GM12878 (cell line): ENCODE measurements around the gene STK11. TPM values are rescaled to one million over a fixed set of nuclear protein-coding genes. Genes with fewer than 3 reads are reported as not detected.

Source experiments
- ATAC-seq: fragments of 200-7000 bp; cut with Tn5 transposase; 3 replicates; pipeline ENCODE4 v1.9.1; 2020; ENCODE audit warnings: mild to moderate bottlenecking, moderate library complexity
- BruUV-seq: library from RNA; stranded (reverse); fragments of 400-500 nt; replicated peaks from 2 replicates; lab custom pipeline; 2021; lab: Mats Ljungman, UMichigan
- CTCF ChIA-PET: fragments of 300-600 bp; sonication (Branson Sonifier 250); formaldehyde crosslinking; extraction: SDS; loops from one replicate; lab custom pipeline; 2021; ENCODE audit warnings: inconsistent platforms; lab: Yijun Ruan, JAX
- POLR2A ChIA-PET: fragments of 350-600 bp; formaldehyde crosslinking; extraction: SDS; loops from one replicate; lab custom pipeline; 2021; ENCODE audit warnings: inconsistent platforms; lab: Charles Lee
- RAD21 ChIA-PET: fragments of 300-600 bp; sonication (Branson Sonifier 250); formaldehyde crosslinking; loops from one replicate; lab custom pipeline; 2023; ENCODE audit warnings: antibody characterized with exemption; ENCODE audit not compliant: unreplicated experiment; lab: Charles Lee
- SMC1A ChIA-PET: fragments of 300-600 bp; sonication (Branson Sonifier 250); formaldehyde crosslinking; loops from one replicate; lab custom pipeline; 2023; ENCODE audit not compliant: unreplicated experiment, uncharacterized antibody; lab: Charles Lee
- DNase-seq: peaks from one replicate; pipeline ENCODE4 v3.0.0-alpha.2; 2011; ENCODE audit warnings: low read depth, low spot score
- FAIRE-seq: peaks from 3 replicates; lab custom pipeline; 2011; peaks lifted over from hg19 to GRCh38; lab: Jason Lieb, UNC
- H2AFZ ChIP-seq: 2 replicates; pipeline ENCODE4 v1.6.0; 2011; ENCODE audit warnings: low read depth, low read length, control low read depth; ENCODE audit not compliant: control insufficient read depth
- H3K27ac ChIP-seq: 2 replicates; pipeline ENCODE4 v1.5.1; 2011; ENCODE audit warnings: control low read depth; ENCODE audit not compliant: control insufficient read depth, insufficient read depth
- H3K27me3 ChIP-seq, 2 experiments: replicated peaks in 1 of 2; 2 replicates each; pipeline versions ENCODE4 v1.6.0 to v1.6.1; 2011; ENCODE audit warnings: low read length in 1 of 2; ENCODE audit not compliant: control insufficient read depth in 2 of 2, insufficient read depth in 2 of 2
- H3K36me3 ChIP-seq, 2 experiments: 2 replicates each; pipeline ENCODE4 v1.5.1; 2011; ENCODE audit warnings: low read length in 1 of 2; ENCODE audit not compliant: control insufficient read depth in 2 of 2, insufficient read depth in 2 of 2
- H3K4me1 ChIP-seq: 2 replicates; pipeline ENCODE4 v1.6.1; 2011; ENCODE audit warnings: mild to moderate bottlenecking, low read length, moderate library complexity, mixed read lengths; ENCODE audit not compliant: control insufficient read depth, insufficient read depth
- H3K4me2 ChIP-seq: 2 replicates; pipeline ENCODE4 v1.6.0; 2011; ENCODE audit warnings: control low read depth; ENCODE audit not compliant: control insufficient read depth, insufficient read depth
- H3K4me3 ChIP-seq: fragments of 200-600 bp; sonication (generic); 2 replicates; pipeline ENCODE4 v1.5.1; 2016
- H3K79me2 ChIP-seq: 2 replicates; pipeline ENCODE4 v1.6.0; 2011; ENCODE audit warnings: low read length; ENCODE audit not compliant: control insufficient read depth, insufficient read depth
- H3K9ac ChIP-seq: 2 replicates; pipeline ENCODE4 v1.8.0; 2011; ENCODE audit warnings: low read length, control low read depth, mixed read lengths; ENCODE audit not compliant: control insufficient read depth, insufficient read depth
- H3K9me3 ChIP-seq: replicated peaks from 3 replicates; pipeline ENCODE4 v1.5.1; 2011; ENCODE audit warnings: mild to moderate bottlenecking, low read length; ENCODE audit not compliant: control insufficient read depth, insufficient read depth
- H4K20me1 ChIP-seq: 2 replicates; pipeline ENCODE4 v1.6.0; 2011; ENCODE audit not compliant: control insufficient read depth, insufficient read depth
- ESRRA ChIP-seq: IDR thresholded peaks from 2 replicates; pipeline ENCODE4 v1.6.1; 2012; ENCODE audit warnings: mild to moderate bottlenecking, low read length, improper control_type of control experiment
- NFXL1 ChIP-seq: fragments of 450-650 bp; IDR thresholded peaks from 2 replicates; pipeline ENCODE4 v1.6.1; 2017; ENCODE audit warnings: antibody characterized with exemption, mild to moderate bottlenecking, borderline replicate concordance
- POLR2AphosphoS5 ChIP-seq: IDR thresholded peaks from 2 replicates; pipeline ENCODE4 v1.6.1; 2011; ENCODE audit warnings: mild to moderate bottlenecking, low read length, inconsistent platforms
- WGBS: methylation state at CpG from one replicate; pipeline ENCODE4 v1.1.6; 2016; ENCODE audit warnings: low lambda C conversion rate; ENCODE audit not compliant: insufficient replicate concordance, insufficient coverage; ENCODE audit errors: missing lambda C conversion rate; 5-methylcytosine and 5-hydroxymethylcytosine counted together
- in situ Hi-C: fragments of 300-500 bp; cut with MboI; formaldehyde crosslinking; loops from 9 replicates; pipeline ENCODE4 v1.14.3; 2018; ENCODE audit warnings: mixed read lengths
- intact Hi-C: fragments of 100-400 bp; cut with micrococcal nuclease; formaldehyde crosslinking; loops from one replicate; pipeline ENCODE4 v1.14.2; 2022; ENCODE audit not compliant: unreplicated experiment
- polyA plus RNA-seq, 11 experiments: library from polyadenylated mRNA; depleted of rRNA in 4 of 11; unstranded in 6 of 11; stranded (reverse) in 5 of 11; fragments of >200 nt; fragmentation: Nextera tagmentation in 4 of 11; fragmentation: Illumina TruSeq in 1 of 11; extraction: Ambion mirVana in 4 of 11; extraction: Trizol in 1 of 11; gene quantifications; 1 replicate in 1 of 11; 2 replicates in 10 of 11; pipeline versions ENCODE4 v1.2.1 to v1.2.3, GENCODE V29; 2011 to 2016; ENCODE audit warnings: inconsistent platforms in 2 of 11, missing spikeins in 2 of 11, low read depth in 1 of 11
- total RNA-seq, 4 experiments: library from RNA; depleted of rRNA in 3 of 4; stranded (reverse); fragments of >200 nt in 3 of 4; fragmentation: Illumina TruSeq in 1 of 4; extraction: Trizol in 1 of 4; gene quantifications; 2 replicates each; pipeline versions ENCODE4 v1.2.1 to v1.2.3, GENCODE V29; 2013 to 2021

STK11 gene
- total and polyA plus RNA-seq, 10 of the 15 experiments (the other 5 are each of a cell fraction or from before 2014, with no cell fraction given), result 0.33 to 71.0 (median 23.8) TPM

DNA sequence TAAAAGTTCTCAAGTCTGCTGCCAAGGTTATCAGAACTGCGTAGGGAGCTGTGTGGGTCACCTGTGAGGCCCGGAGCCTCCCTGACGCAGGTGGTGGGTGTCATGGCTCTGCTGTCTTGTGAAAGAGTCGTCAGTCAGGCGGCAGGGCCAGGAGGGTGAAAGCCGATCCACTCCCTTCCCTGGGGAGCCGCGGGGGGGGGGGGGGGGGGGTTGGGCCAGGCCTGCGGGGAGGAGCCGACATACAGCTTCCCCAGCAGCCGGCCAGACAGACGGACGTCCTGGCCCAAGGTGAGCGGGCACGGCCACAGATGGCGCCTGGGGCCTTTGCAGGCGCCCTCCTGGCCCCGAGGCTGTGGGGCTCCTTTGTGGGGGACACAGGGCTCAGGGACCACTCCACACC, 43.9 kb upstream of the STK11 start:
- SMC1A ChIA-PET, result no interaction called here
- CTCF ChIA-PET, result interaction anchor here (0.6 kb wide), 1 partner anchor 32 kb away, joined by 5 read pairs; no protein-coding TSS in a partner anchor
- H3K9ac ChIP-seq, result no peak overlapping the region
- no peak for FAIRE-seq
- H2AFZ ChIP-seq, result no peak overlapping the region
- POLR2A ChIA-PET, result no interaction called here
- no peak overlapping the region for H3K4me2 ChIP-seq
- WGBS, result 16% methylated on average over 10 of the region's 18 CpGs
- H3K9me3 ChIP-seq, result no peaks in the 10 kb centered on the region; the same call in 2 of the 3 replicates
- H3K4me1 ChIP-seq, result no peaks in the 10 kb centered on the region
- no peaks in the 10 kb centered on the region for H4K20me1 ChIP-seq
- no peaks in the 10 kb centered on the region for H3K27me3 ChIP-seq
- RAD21 ChIA-PET, result no interaction called here
- peaks cover 0 to 2% of the 10 kb centered on the region in 2 experiments; a peak in 3 of 4 replicates for H3K36me3 ChIP-seq
- no peak overlapping the region for H3K4me3 ChIP-seq
- intact Hi-C loops (no loop called here), in situ Hi-C loops (no loop called here)
- BruUV-seq, result no TSS peak
- TF ChIP-seq NFXL1, result no peak
- peaks cover 2% of the 10 kb centered on the region; the same call in 1 of the 2 replicates for H3K79me2 ChIP-seq
- no peak for ATAC-seq
- no peak for DNase-seq
- no peak overlapping the region for H3K27ac ChIP-seq

DNA sequence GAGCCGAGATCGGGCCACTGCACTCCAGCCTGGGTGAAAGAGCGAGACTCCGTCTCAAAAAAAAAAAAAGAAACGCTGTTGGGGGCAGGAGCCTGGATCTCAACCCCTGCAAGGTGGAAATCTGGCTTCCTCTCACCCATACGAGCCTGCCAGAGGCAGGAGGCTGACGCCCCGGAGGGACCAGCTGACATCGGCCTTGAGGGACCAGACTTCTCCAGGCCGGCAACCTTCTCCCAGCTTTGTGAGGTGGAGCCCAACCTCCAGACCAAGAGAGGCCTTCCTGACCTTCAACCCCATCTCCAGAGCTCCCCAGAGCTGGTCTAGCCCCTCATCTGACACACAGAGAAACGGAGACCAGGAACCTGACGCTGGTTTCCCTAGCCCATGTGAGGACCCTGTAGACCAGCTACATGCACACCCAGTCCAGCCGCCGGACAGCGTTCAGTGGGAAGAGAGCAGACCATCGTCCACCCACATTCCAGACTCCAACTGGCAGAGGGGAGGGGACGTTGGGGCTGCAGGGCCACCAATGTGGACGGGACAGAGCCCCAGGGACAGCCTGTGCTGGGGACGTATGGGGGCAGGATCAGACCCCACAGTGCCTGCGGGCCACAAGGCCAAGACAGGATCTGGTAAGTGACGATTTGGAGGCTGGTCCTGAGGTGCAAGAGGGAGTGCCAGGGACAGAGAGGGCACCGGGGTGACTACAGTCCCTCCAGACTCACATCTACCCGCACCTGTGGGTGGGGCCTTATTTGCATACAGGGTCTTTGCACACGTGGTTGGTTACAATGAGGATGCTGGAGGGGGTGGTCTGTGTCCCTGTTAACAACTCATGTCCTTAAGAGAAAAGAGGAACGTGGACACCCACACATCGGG, 42.9 kb upstream of the STK11 start:
- no peaks in the 10 kb centered on the region for H3K27me3 ChIP-seq
- H3K36me3 ChIP-seq, result peaks cover 2 to 5% of the 10 kb centered on the region in 2 experiments; a peak in 3 of 4 replicates
- peak; percentile 23; the same call in 2 of the 3 replicates for ATAC-seq
- H3K4me1 ChIP-seq, result no peaks in the 10 kb centered on the region
- FAIRE-seq, result no peak
- no peak overlapping the region for H2AFZ ChIP-seq
- 70% methylated on average over 24 of the region's 26 CpGs for WGBS
- H3K27ac ChIP-seq, result no peak overlapping the region
- H3K4me2 ChIP-seq, result no peak overlapping the region
- no TSS peak for BruUV-seq
- H3K4me3 ChIP-seq, result no peak overlapping the region
- peaks cover under 1% of the 10 kb centered on the region; the same call in 1 of the 3 replicates for H3K9me3 ChIP-seq
- in situ Hi-C loops, result no loop called here
- POLR2A ChIA-PET, result interaction anchor here (0.6 kb wide), 1 partner anchor 28 kb away, joined by 8 read pairs; no protein-coding TSS in a partner anchor
- SMC1A ChIA-PET, result no interaction called here
- RAD21 ChIA-PET, result interaction anchor here (0.9 kb wide), 1 partner anchor 49 kb away, joined by 3 read pairs; no protein-coding TSS in a partner anchor
- intact Hi-C loops, result no loop called here
- DNase-seq, result no peak
- CTCF ChIA-PET, result no interaction called here
- H4K20me1 ChIP-seq, result no peaks in the 10 kb centered on the region
- H3K79me2 ChIP-seq, result peaks cover 2% of the 10 kb centered on the region; the same call in 1 of the 2 replicates
- no peak overlapping the region for H3K9ac ChIP-seq
- TF ChIP-seq POLR2AphosphoS5 (peak; percentile 35), ESRRA (no peak)
